Kidney (tissue), 14 donors: ENCODE measurements around the gene DTNB. TPM values are rescaled to one million over a fixed set of nuclear protein-coding genes. Genes with fewer than 3 reads are reported as not detected.

Source experiments
- DNase-seq, 5 donors: peaks; one replicate each; pipeline ENCODE4 v3.0.0-alpha.2; 2013 to 2020
- FAIRE-seq: peaks from 2 replicates; lab custom pipeline; 2012; peaks lifted over from hg19 to GRCh38; lab: Jason Lieb, UNC
- H3K27ac ChIP-seq, 2 donors: one replicate each; pipeline ENCODE4 v1.7.0; 2013; ENCODE audit warnings: low read depth in 2 of 2, low read length in 2 of 2, inconsistent platforms in 1 of 2
- H3K27me3 ChIP-seq: one replicate; pipeline ENCODE4 v1.7.1; 2013; ENCODE audit warnings: low read length, inconsistent platforms; ENCODE audit not compliant: control insufficient read depth, insufficient read depth
- H3K36me3 ChIP-seq, 3 donors: one replicate each; pipeline versions ENCODE4 v1.7.0 to v1.7.1; 2013; ENCODE audit warnings: low read length in 3 of 3, control low read depth in 1 of 3, inconsistent platforms in 1 of 3; ENCODE audit not compliant: insufficient read depth in 3 of 3, control insufficient read depth in 2 of 3
- H3K4me1 ChIP-seq, 3 donors: one replicate each; pipeline versions ENCODE4 v1.7.0 to v1.7.1; 2013; ENCODE audit warnings: low read length in 3 of 3, inconsistent platforms in 1 of 3, low read depth in 1 of 3; ENCODE audit not compliant: control insufficient read depth in 2 of 3, insufficient read depth in 2 of 3
- H3K4me3 ChIP-seq, 3 donors: one replicate each; pipeline versions ENCODE4 v1.7.0 to v1.8.1; 2013; ENCODE audit warnings: low read length in 3 of 3, control low read depth in 1 of 3, inconsistent platforms in 1 of 3
- H3K9ac ChIP-seq, 3 donors: one replicate each; pipeline versions ENCODE4 v1.7.0 to v1.7.1; 2013; ENCODE audit warnings: low read length in 3 of 3, control low read depth in 1 of 3, inconsistent platforms in 1 of 3
- H3K9me3 ChIP-seq, 3 donors: one replicate each; pipeline versions ENCODE4 v1.7.0 to v1.7.1; 2013; ENCODE audit warnings: low read length in 3 of 3, control low read depth in 1 of 3, inconsistent platforms in 1 of 3; ENCODE audit not compliant: control insufficient read depth in 2 of 3, insufficient read depth in 1 of 3
- intact Hi-C: fragments of 100-400 bp; cut with DNase I; formaldehyde crosslinking; loops from one replicate; pipeline ENCODE4 v1.11.1; 2022
- polyA plus RNA-seq: library from polyadenylated mRNA; stranded (reverse); fragments of 350-450 nt; fragmentation: Illumina TruSeq; extraction: RNeasy Lipid Tissue Mini Kit (QIAGEN cat#74804); gene quantifications from one replicate; pipeline ENCODE4 v1.2.3, GENCODE V29; 2014; ENCODE audit warnings: low read depth, low replicate concordance; ENCODE audit not compliant: insufficient read depth
- total RNA-seq: library from RNA; stranded (reverse); fragmentation: NEBNext Ultra II Directional; extraction: Animal tissue kit (Norgen Biotek cat#: 25700); gene quantifications from one replicate; pipeline ENCODE4 v1.2.1, GENCODE V29; 2021
- TF ChIP-seq, protein P1 (sequence below): IDR thresholded peaks from 3 replicates; pipeline ENCODE4 v1.5.1; 2012; ENCODE audit warnings: mild to moderate bottlenecking, moderate library complexity, borderline replicate concordance; ENCODE audit not compliant: insufficient read depth; ENCODE audit errors: extremely low read depth
- donor health status: control.
- donor health status: control.
- donor health status: control.
- donor health status: control.
- donor health status: control.
- donor health status: DM: yes; HTN: yes; CAD: no.
- donor health status: Normal renal cell carcinoma (clear cell type).

Gene DTNB
- total and polyA plus RNA-seq, 2 donors from 2014 or later = 23.0 to 28.1 TPM

DNA sequence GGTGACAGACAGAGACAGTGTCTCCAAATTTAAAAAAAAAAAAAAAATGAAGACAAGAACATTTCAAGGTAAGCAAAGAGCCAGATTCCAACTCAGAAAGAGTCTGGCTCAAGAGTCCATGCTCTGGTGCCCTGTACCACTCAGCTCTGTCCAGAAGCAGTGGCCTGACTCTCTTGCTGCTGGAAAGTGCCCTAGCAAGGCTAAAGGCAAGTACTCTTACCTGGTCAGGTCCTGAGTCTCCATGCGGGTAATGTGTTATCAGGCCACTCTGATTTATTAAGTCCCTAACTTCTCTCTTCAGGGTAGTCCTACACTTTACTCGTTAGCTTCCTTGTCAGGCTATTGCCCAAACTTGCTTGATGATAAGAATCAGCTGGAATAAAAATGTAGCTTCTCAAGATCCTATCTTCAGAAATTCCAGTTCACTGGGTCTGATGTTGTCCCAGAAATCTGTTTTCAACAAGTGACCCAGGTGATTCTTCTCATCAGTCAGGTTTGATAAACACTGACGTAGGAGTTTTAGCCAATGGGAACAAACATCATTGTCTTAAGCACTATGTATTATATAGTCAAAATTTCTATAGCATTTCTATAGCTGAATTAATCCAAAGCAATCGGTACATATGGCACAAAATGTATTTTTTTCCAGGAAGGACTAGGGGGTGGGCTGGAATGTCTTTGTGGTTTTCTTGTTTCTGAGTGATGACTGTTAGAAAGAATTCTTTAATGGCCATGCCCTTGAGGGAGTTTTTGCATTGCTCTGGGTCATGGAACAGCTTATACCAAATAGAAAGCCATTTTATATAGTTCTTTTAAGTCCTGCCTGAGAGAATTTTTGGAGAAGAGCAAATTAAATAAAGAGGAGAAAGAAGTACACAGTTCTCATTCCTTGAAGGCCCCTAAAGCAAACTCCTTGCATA is 191.7 kb downstream of the DTNB start:
- H3K9me3 ChIP-seq = no peaks in the 10 kb centered on the region
- H3K36me3 ChIP-seq = no peaks in the 10 kb centered on the region
- H3K9ac ChIP-seq = no peak overlapping the region
- FAIRE-seq (no peak), DNase-seq (no peak)
- peaks cover 0 to 12% (median 3%) of the 10 kb centered on the region in 3 donors for H3K4me1 ChIP-seq
- H3K27ac ChIP-seq = no peak overlapping the region
- no peaks in the 10 kb centered on the region for H3K27me3 ChIP-seq
- intact Hi-C loops = no loop called here
- TF ChIP-seq, protein P1, sequence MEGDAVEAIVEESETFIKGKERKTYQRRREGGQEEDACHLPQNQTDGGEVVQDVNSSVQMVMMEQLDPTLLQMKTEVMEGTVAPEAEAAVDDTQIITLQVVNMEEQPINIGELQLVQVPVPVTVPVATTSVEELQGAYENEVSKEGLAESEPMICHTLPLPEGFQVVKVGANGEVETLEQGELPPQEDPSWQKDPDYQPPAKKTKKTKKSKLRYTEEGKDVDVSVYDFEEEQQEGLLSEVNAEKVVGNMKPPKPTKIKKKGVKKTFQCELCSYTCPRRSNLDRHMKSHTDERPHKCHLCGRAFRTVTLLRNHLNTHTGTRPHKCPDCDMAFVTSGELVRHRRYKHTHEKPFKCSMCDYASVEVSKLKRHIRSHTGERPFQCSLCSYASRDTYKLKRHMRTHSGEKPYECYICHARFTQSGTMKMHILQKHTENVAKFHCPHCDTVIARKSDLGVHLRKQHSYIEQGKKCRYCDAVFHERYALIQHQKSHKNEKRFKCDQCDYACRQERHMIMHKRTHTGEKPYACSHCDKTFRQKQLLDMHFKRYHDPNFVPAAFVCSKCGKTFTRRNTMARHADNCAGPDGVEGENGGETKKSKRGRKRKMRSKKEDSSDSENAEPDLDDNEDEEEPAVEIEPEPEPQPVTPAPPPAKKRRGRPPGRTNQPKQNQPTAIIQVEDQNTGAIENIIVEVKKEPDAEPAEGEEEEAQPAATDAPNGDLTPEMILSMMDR = no peak
- no peak overlapping the region for H3K4me3 ChIP-seq

DNA sequence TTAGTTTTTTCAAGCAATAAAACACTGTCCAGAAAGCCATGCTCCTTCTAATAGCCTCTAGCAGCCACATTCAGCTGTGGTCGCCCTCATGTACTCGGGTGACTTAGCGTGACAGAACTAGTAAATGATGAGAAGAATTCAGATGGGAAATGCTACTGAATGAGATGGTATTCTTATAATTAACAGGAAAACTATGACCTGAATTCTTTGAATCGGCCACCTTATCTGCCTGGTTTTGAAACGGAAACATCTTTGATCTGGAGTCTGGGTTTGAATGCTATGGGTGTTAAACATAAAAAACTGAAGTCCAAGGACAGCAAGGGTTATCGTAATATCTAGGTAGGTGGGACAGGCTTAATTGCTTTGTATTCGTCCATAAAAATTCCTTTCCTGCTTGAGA is 192.8 kb downstream of the DTNB start:
- intact Hi-C loops = no loop called here
- H3K9me3 ChIP-seq = peaks cover 0 to 4% (median 0%) of the 10 kb centered on the region in 3 donors
- no peak overlapping the region for H3K9ac ChIP-seq
- peaks cover 0 to 12% (median 3%) of the 10 kb centered on the region in 3 donors for H3K4me1 ChIP-seq
- no peaks in the 10 kb centered on the region for H3K36me3 ChIP-seq
- no peaks in the 10 kb centered on the region for H3K27me3 ChIP-seq
- DNase-seq (peak in 1 of 5 donors; percentile 32), FAIRE-seq (no peak)
- no peak overlapping the region for H3K27ac ChIP-seq
- no peak overlapping the region for H3K4me3 ChIP-seq
- TF ChIP-seq, protein P1 = no peak

DNA sequence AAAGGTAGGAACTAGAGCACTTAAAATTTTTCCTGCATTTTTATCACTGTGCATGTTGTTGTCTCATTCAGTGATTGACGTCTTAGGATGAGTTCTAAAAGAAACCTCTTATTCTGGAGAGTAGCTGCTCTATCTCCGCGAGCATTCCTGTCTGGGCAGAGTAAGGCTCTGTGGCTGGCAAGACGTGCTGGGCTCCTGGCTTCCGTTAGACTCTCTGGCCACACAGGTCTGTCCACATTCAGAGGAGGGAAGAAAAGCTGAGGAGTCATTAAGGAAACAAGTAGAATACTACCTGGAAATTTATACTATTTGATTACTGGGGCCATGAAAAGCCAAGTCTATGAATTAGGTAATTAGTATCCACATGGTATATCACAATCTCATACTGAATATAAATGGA is 193.6 kb downstream of the DTNB start:
- H3K4me3 ChIP-seq = no peak overlapping the region
- no peaks in the 10 kb centered on the region for H3K36me3 ChIP-seq
- peaks cover 0 to 12% (median 3%) of the 10 kb centered on the region in 3 donors for H3K4me1 ChIP-seq
- TF ChIP-seq, protein P1 = no peak
- no peak overlapping the region for H3K9ac ChIP-seq
- no peak for FAIRE-seq
- intact Hi-C loops = no loop called here
- H3K27ac ChIP-seq = no peak overlapping the region
- no peak for DNase-seq
- no peaks in the 10 kb centered on the region for H3K27me3 ChIP-seq
- peaks cover 0 to 9% (median 0%) of the 10 kb centered on the region in 3 donors for H3K9me3 ChIP-seq
